Forelimb muscle (tissue), 1 donor: ENCODE data around the gene C8A. TPM values are rescaled to one million over a fixed set of nuclear protein-coding genes. Genes with fewer than 3 reads are reported as not detected.

Experiments
- DNase-seq: peaks from one replicate; pipeline ENCODE4 v3.0.0-alpha.2; 2013; ENCODE audit warnings: low read depth
- polyA plus RNA-seq: library from polyadenylated mRNA; unstranded; fragments of 120-200 nt; gene quantifications from one replicate; pipeline ENCODE4 v1.2.1, GENCODE V29; 2013; ENCODE audit not compliant: insufficient read length

C8A gene
- polyA plus RNA-seq, 1 donor = not detected

- DNase-seq = no peak
These were observed 35.6 kb downstream of the C8A start for GRCh38 chr1:56890229-56890628.

DNA sequence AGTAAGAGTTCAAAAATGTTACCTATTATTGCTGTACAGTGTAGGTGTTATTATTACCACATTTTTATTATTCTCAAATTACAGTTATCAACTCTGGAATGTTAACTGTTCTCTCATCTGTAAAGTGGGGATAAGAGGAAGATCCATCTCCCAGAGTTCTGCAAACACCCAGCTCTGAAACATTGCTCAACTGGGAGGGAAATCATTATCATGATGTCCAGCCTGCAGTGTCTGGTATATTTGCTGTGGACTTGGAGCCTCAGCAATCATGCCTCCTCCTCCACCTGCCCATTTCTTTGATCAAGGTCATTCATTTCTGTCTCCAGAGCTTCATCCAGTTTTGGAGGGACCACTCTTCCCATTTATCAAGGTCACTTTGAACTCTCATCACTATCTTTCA is 39.4 kb downstream of the C8A start:
- no peak for DNase-seq

DNA sequence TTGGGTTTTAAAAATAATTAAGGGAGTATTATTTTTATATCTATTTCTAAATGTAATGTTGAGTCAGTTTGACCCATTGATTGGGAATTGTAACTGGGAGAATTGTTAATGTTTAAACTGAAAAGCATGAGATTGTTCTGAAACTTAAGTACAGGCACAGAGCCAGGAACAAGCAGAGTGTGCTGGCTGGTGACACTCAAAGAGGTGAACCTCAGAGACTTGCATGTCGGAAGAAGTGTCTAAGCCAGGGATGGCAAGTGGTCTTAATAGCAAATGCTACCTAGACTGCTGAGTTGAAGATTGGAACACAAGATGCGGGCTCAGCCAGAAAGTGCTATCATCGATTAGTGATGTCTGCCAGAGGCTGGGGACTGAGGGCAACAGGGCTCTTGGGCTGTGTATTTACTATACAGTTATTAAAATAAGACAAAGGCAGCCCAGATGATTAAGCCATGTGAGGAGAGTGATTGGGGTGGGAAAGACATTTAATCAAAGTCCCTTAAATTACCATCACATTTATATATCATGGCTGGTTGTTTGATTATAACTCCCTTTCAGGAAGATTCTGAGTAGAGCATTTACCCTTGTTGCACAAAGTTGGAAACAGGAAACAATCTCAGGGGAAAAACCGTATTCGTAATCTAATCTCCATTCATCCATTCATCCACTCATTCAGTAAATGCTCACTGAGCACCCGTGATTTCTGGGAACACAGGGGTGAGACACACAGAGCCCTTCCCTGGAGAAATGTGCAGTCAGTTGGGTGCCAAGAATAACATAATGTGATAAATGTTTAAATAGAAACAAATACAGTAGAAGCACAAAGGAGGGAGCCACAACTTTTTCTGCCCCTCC is 42.8 kb downstream of the C8A start:
- no peak for DNase-seq

DNA sequence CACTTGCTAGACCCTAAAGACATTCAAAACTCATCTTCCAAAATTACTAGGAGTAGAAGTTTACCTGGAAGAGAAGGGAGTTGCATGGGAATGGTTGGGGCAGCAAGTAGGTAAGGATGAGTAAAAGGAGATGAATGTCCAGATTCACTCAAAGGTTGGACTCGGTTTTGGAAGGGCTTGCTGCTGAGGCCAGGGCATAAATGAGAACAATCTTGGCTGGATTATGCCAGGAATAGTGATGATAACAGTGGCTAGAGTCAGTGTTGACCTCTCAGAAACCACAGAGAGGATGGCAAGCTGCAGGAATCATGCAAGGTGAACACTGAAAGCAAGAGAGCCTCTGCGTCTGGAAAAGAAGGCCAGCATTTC is 43.4 kb downstream of the C8A start:
- no peak for DNase-seq

DNA sequence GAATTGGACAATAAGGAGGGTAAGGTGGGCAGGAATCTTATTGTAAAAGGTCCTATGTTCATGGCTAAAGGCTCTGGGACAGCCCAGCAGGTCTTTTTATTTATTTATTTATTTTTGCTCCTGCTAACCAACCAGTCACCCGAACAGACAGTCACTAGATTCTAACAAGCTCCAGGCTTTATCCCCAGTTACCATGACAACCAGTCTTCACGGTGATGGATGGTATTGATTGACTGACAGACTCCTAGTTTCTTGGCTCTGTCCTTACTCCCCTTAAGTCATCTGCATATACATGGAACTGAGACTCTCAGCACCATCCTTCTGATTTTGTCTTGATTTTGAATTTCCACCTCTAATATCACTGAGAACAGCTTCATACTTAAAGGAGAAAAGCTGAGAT is 44.3 kb downstream of the C8A start:
- no peak for DNase-seq

GRCh38 chr1:56901716-56902115 is 47.1 kb downstream of the C8A start:
- no peak for DNase-seq

DNA sequence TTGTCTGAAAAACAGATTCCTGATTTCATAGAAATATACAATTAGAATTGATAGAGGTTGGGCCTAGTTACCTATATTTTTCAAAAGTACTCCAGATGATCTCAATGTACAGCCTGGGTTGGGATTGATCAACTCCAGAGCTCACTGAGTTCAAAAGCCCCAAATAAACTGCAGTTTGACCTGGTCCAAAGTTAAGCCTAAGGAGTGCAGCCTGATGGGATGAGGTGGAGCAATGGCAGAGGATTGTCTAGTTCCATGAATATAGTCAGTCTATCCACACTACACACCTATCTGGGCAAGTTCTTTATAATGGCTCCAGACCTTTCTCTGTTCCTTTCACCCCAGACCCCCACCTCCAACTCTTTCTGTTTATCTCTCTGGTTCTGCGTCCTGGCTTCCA is 49.2 kb downstream of the C8A start:
- no peak for DNase-seq

DNA sequence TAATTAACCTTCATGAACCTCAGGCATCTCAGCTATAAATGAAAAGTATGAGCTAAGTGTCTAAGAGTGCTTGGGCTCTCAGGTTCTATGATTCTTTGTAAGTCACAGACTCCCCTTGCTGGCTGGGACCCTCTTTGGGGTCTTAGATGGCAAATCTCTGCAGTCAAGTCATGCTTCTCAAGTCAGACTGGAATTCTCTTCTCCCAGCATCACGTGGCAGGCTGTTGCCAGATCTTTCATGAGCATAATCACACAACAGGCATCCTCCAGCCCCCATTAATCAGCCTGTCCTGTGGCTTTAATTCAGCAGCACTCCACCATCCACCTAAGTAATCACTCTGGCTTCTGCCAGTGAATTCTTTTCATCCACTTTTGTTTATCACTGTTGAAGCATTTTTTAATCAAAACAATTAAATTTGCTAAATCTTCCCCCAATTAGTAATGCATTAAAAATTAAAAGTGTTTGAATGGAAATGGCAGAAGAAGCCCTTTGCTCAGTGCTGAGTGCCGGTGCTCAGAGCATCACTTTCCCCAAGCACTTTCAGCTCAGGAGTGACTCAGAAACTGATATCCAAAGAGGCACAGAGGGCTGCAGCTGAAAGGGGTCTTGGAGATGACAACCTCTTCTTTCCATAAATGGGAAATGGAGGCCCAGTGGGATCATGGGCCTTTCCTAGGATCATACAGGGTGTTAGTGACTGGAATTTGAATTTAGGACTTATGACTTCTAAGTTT is 50.2 kb downstream of the C8A start:
- DNase-seq = no peak

DNA sequence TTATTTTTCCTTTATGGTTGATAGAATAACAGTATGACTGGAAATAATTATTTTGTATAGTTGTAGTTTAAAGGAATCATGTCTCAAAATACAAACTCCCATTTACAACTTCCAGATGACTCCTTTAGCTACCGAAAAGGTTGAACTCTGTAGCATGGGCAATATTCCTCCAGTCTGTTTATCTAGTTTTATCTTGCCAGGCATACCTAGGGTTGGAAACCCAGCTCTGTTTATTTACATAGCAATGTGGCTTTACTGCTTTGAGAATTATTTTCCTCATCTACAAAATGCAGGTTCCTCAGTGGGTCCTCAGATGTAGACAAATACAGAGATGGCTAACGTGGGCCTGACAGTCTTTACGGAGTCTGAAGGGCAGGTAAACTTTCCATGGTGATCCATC is 51.1 kb downstream of the C8A start:
- DNase-seq = no peak

DNA sequence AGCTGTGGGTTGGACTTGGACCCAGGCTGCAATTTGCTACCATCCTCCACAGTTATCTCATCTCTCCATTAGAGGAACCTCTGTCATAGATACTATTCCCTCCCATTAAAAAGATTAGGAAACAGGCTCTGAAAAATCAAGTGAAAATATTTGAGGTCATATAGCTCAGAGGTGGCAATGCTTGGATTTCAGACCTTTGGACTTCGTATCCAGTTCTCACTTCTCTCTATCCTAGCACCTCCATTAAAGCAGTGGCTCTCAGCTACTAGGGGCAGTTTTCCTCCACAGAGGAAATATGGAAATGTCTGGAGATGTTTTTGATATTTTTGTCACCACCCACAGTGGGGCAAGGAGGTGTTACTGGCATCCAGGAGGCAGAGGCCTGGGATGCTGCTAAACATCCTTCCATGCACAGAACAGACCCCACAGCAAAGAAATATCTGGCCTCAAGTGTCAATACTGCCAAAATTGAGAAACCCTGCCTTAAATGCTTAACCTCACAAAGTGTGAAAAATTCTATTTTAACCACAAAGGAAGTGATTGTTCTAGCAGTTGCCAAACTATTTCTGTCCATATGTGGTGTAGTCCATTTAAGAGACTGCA is 54.1 kb downstream of the C8A start:
- no peak for DNase-seq

DNA sequence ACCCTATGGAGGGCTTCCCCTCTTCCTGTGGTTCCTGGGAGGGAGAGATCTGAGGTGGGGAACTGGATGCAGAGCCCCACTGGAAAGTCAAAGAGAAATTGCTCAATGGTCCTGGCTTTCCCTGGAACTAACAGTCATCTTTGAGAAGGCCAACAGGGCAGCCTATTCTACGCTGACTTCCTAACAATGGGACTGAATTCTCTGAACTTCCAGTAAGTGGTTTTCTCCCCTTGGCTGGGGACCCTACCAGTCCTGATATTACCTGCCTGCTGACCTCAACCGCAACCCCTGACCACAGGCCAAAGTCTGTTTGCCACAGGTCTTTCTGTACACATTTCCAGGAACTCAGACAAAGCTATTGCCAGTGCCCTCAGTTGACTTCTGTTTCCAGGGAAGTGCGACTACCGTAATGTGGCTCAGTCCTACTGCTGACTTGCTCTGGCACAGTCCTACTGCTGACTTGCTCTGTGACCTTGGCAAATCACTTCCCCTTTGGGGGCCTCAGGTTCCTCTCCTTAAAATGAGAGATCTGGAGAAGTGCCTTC is 55.9 kb downstream of the C8A start:
- DNase-seq = no peak

DNA sequence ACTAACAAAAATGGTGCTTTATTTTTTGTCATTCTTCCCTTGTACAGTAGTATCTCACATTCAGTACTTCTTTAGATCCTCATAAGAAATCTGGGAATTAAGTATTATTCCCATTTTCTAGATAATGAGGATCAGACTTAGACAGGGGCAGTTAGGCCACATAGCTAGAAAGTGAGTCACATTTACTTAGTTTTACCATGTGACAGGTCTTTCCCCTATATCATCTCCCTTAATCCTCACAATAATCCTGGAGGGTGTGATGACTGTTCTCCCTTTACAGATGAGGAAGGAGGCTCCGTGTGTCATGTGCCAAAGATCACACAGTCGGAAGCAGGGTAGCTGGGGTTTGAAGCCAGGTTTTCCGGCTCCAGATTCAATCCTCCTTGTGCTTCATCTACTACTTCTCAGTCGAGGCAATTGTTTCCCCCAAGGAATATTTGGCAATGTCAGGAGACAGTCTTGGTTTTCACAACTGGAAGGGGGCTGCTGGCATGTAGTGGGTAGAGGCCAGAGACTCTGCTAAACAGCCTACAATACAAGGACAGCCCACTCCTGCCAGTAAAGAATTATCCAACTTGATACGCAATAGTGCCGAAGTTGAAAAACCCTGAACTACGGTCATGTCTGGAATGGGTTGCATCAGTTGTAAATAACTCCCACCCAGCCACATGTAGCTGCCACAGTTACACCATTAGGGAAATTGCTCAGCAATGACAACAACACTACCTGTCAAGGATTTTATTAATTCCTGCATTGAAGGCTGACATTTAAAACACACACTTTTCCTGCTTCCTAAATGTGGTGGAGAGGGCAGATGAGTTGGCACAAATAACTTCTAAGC is 56.7 kb downstream of the C8A start:
- DNase-seq = no peak

DNA sequence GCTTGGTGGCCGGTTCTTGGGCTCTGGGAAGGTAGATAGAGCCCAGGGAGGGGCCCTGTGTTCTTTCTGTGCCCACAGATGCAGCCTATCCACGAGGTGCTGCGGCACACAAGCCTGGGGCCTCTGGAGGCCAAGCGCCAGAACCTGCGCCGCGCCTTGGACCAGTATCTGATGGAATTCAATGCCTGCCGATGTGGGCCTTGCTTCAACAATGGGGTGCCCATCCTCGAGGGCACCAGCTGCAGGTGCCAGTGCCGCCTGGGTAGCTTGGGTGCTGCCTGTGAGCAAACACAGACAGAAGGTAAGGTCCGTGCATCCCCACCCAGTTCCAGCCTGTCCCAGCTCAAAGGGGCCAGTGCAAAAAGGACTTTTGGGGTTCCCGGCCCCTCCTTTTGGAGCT is 57.7 kb downstream of the C8A start:
- no peak for DNase-seq

GRCh38 chr1:56915960-56916359 is 61.4 kb downstream of the C8A start:
- DNase-seq = no peak

DNA sequence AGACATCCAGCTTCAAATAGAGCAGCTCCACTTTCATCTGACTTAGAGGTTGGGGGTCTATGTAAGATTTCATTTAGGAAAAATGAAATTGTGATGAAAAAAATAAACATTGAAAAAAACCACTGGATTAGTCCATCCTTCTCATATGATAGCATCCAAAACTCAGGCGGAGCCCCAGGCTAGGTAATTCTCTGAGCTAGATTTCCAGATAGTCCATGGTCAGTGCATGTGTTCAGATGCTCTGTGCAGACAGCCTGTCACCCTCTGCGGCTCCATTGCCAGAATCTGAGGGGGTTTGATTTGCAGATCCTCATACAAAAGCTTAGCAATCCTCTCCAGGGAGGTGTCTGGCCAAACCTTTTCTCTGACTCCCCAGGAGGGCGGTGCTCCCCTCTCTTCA is 62.0 kb downstream of the C8A start:
- DNase-seq = no peak

DNA sequence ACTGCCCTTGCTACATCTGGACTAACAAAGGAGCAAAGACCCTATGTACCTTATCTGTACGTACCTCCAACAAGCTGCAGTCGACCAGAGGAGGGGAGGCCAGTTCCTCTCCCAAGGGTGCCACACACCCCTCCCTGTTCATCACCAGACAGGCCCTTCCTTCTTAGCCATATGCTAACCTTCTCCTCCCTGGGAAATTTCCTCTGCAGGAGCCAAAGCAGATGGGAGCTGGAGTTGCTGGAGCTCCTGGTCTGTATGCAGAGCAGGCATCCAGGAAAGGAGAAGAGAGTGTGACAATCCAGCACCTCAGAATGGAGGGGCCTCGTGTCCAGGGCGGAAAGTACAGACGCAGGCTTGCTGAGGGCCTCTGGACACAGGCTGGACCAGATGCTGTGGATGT is 62.8 kb downstream of the C8A start:
- no peak for DNase-seq

GRCh38 chr1:56920591-56921001 is 66.0 kb downstream of the C8A start:
- DNase-seq = no peak

GRCh38 chr1:56921479-56921878 is 66.9 kb downstream of the C8A start:
- DNase-seq = no peak

DNA sequence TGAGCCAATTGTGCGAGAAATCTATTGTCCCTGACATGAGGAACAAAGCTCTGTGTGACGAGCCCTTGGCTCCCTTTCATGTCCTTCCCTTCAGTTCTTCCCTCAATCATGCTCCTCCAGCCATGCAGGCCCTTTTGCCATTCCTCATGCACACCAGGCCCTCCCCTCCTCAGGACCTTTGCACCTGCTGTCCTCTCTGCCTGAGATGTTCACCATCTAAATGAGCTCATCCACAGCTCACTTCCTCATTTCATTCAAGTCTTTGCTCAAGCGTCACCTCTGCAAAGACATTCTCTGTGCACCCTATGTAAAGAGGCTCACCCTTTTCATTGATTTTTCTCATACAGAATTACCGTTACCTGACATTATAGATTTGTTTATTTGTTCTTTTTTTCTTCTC is 67.5 kb downstream of the C8A start:
- no peak for DNase-seq

DNA sequence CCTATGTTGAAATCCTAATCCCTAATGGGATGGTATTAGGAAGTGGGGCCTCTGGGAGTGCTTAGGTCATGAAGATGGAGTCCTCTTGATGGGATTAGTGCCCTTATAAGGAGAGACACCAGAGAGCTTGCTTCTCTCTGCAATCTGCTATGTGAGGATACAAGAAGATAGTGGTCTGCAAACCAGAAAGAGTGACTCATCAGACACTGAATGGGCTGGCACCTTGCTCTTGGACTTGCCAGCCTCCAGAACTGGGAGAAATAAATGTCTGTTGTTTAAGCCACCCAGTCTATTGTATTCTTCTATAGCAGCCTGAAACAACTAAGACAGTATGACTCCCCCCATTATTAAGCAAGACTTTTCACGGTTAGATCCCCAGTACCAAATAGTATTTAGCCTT is 67.9 kb downstream of the C8A start:
- DNase-seq = no peak

DNA sequence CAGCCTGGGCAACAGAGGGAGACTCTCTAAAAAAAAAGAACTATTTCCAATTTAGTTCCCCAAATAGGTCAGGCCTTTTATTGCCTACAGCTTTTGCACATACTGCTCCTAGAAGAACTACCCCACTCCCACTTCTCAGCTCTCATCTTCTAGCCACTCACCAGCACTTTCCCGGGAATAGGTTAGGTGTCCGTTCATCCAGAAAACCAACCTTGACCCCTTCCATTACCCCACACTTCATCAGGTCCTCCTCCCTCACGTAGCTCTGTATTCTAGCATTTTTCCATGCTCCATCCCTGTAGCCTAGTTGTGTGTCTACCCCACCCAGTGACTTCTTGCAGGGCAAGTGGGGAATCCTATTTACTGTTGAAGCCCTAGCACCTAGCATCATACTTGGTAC is 68.6 kb downstream of the C8A start:
- no peak for DNase-seq

- DNase-seq = no peak
These were observed 69.5 kb downstream of the C8A start for GRCh38 chr1:56924116-56924515.
